HK-2 (cell line): ENCODE data around the gene BCL11B.
"Not testable (repeated sequence)": the region's sequence is repeated elsewhere in the genome, so short reads cannot be mapped to it uniquely, and the experiment has no call there.

Experiments
- DNase-seq: peaks from one replicate; pipeline ENCODE4 v3.0.0-alpha.2; 2018; ENCODE audit not compliant: unreplicated experiment

Gene BCL11B

GRCh38 chr14:99199846-99200653 lies 71.9 kb downstream of the BCL11B start:
- DNase-seq = no peak

DNA sequence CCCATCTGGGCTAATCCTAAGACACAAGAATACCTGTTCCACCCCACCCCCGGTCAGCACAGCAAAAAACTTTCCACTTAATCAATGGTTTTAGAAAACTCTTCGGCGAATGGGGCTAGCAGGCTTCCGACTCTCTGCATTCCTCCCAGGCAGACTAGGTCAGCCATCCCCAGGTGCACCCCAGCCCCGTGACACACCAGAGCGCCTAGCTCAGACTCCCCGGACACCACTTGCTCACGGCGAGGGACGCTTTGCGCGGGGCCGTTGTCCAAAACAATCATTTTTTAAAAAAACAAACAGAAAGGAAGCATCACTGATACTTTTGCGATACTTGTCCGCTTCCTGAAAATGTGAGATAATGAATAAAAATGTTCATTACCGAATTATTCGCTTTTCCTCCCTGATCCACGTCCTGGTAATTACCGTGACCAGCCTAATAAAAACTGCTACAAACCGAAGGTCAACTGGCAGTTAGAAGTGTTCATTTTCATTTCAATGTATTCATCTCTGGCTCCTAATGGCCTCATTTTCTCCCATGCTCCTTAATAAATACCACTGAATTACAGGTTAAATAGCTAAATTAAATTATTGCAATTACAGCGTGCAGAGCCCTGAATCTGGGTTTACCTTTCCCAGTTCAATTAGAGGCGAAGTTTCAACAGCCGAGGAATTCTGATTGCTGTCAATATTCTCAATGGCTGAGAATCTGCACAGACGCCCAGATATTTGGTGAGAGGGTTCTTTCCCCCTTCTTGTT lies 73.1 kb downstream of the BCL11B start:
- no peak for DNase-seq

- DNase-seq = no peak
Observed at GRCh38 chr14:99196310-99196650, 75.7 kb downstream of the BCL11B start.

DNA sequence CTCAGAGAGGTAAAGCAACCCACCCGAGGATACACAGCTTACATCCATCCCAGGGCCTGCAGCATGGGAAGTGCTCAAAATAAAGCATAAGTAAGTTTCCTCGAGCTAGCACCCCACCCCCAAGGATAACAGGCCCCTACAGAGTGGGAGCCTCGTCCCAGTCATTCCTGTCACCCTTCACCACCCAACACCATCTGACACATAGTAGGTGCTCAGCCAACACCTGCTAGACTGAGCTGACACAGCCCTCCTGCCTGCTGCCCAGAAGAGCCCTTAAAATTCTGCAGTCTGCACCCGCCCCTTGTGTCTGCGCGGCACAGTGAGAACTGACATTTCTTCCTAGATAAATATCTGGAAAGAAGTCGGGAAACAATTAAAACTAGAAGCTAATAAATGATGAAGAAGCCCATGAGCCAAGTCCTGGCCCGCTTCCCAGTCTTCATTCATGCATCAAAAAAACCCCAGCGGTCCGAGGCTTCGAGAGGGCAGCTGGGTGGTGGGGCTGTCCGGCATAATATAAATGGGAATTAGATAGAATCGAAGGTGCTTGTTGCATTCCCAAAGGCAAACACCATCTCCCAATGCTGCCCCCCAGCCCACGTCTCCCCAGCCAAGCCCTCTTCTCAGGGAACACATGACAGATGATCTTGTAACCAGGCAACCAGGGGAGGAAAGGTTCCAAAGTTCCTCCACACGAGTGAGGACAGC lies 76.2 kb downstream of the BCL11B start:
- DNase-seq = peak; percentile 30

GRCh38 chr14:99194736-99195135 lies 77.3 kb downstream of the BCL11B start:
- DNase-seq = no peak

DNA sequence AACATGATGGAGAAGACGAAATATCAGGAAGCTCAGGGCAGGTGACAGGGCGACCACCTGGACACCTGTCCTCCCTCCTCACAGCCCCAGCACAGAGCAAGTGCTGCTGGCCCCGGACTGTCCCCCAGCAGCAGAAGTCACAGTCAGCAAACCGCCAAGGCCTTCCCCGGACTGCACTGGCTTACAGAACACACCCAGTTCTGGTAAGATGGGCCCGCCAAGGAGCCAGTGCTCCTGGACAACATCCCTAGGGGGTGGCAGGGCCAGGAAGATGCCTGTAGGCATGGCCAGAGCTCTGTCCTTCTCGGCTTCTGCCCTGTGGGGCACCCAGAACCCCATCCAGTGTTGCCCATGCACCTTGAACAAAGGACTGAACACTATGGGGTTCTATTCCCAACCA lies 77.9 kb downstream of the BCL11B start:
- no peak for DNase-seq

DNA sequence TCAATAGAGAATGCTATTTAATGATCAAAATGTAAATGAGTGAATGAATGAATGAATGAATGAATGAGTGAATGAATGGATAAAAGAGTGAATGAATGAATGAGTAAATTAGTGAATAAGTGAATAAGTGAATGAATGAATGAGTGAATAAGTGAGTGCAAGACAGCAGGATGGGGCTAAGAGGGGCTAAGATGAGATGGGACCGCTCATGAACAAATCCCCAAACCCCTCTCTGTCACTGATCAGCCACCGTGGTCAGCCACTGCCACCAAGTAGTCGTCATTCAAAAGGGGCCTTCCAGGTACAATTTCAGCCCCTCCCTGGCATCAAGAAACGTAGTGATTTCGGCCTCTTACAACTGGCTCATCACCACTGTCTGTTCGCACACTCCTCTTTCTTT lies 79.2 kb downstream of the BCL11B start:
- no peak for DNase-seq

GRCh38 chr14:99192028-99192621 lies 79.9 kb downstream of the BCL11B start:
- no peak for DNase-seq

GRCh38 chr14:99191395-99192027 lies 80.5 kb downstream of the BCL11B start:
- DNase-seq = no peak

GRCh38 chr14:99190696-99191394 lies 81.2 kb downstream of the BCL11B start:
- no peak for DNase-seq

GRCh38 chr14:99189201-99189801 lies 82.7 kb downstream of the BCL11B start:
- DNase-seq = no peak

- DNase-seq = no peak
Observed at GRCh38 chr14:99188731-99189191, 83.2 kb downstream of the BCL11B start.

- DNase-seq = no peak
Observed at GRCh38 chr14:99187858-99188257, 84.1 kb downstream of the BCL11B start.

GRCh38 chr14:99186956-99187690 lies 84.9 kb downstream of the BCL11B start:
- no peak for DNase-seq

DNA sequence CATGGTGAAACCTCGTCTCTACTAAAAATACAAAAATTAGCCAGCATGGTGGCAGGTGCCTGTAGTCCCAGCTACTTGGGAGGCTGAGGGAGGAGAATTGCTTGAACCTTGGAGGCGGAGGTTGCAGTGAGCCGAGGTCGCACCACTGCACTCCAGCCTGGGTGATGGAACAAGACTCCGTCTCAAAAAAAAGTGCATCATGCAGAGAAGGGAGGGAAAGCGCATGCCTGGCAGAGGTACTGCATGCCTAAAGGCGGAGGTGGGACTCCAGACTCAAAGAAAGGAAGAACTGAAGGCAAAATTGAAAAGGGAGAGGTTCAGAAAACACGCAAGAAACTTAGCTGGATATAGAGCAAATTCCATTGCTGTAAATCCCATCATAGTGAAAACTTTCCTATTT lies 85.7 kb downstream of the BCL11B start:
- not testable (repeated sequence) for DNase-seq

GRCh38 chr14:99185436-99186068 lies 86.4 kb downstream of the BCL11B start:
- no peak for DNase-seq

GRCh38 chr14:99183716-99184115 lies 88.3 kb downstream of the BCL11B start:
- no peak for DNase-seq

- DNase-seq = no peak
Observed at GRCh38 chr14:99183311-99183710, 88.7 kb downstream of the BCL11B start.

DNA sequence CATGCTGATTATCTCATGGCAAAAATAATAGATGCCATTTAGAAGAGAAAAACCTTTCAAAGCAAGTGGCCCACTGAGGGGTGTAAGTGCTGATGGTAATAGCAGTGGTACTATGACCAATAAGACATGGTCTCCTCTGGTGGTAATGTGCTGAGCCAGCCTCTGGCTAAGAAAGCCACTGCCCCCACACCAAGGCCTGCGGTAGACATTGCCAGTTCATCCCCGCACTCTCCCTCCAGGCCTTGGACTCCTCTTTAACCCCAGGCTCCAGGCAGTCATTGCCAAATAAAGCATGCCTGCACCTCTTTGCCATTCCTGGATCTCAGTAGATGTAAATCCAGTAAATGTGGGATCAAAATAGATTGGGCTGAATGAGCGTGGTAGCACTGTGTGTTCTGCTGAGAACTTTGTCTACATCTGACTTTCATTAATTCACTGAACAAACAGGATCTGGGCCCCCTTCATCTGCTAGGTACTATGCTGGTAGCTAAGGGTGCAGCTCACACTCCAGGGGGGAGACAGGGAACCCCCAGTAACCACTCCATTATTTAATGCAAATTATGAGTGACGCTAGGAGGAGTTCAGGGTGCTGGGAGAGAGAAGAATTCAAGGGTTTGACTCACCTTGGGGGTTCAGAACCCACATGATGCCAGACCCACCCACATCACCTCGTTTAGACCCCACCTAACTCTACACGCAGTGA lies 89.3 kb downstream of the BCL11B start:
- no peak for DNase-seq
